MM.1S (cell line): ENCODE data around the gene EMX2.

Source experiments
- EZH2 ChIP-seq: fragments of 300-600 bp; sonication (generic); optimal IDR thresholded peaks from 2 replicates; pipeline ENCODE3; 2017; ENCODE audit warnings: low read depth, mild to moderate bottlenecking, antibody characterized with exemption, low read length, mixed read lengths
- TF ChIP-seq, protein P1 (sequence below): fragments of 300-600 bp; sonication (generic); IDR thresholded peaks from 2 replicates; pipeline ENCODE4 v1.5.1; 2016; ENCODE audit warnings: antibody characterized with exemption, low read length, mixed read lengths

DNA sequence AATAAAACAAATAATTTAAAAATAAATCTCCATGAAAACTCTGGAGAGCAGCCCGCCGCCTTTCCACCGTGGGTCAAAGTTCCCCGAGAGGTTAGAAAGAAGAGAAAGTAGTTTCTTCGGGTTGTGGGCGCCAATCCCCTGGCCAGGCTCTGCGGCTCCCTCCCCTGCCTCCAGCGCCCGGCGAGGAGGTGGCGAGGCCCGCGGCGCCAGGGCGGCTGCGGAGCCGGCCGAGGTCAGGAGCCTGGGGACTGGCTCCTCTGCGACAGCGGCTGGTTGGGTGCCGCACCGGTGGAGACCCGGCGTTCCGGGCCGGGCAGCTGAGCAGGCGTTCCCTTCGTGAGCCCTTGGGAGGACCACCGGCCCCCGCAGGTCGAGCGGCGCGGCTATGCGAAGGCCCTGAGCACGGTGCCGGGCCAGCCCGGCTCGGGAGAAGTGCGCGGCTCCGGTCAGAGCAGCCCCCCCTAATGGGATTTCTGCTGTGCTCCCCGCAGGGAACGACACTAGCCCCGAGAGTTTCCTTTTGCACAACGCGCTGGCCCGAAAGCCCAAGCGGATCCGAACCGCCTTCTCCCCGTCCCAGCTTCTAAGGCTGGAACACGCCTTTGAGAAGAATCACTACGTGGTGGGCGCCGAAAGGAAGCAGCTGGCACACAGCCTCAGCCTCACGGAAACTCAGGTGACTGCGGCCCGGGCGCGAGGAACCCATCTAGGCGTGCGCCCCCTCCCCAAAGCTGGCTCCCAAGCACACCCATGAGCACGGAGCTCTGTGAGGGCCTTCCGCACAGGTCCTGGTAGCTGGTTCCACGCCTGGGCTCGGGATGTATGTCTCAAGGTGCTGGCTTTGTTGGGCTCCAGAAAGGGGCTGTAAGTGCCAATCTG lies 2.8 kb downstream of the EMX2 start:
- TF ChIP-seq EZH2, result no peak
- TF ChIP-seq, protein P1, sequence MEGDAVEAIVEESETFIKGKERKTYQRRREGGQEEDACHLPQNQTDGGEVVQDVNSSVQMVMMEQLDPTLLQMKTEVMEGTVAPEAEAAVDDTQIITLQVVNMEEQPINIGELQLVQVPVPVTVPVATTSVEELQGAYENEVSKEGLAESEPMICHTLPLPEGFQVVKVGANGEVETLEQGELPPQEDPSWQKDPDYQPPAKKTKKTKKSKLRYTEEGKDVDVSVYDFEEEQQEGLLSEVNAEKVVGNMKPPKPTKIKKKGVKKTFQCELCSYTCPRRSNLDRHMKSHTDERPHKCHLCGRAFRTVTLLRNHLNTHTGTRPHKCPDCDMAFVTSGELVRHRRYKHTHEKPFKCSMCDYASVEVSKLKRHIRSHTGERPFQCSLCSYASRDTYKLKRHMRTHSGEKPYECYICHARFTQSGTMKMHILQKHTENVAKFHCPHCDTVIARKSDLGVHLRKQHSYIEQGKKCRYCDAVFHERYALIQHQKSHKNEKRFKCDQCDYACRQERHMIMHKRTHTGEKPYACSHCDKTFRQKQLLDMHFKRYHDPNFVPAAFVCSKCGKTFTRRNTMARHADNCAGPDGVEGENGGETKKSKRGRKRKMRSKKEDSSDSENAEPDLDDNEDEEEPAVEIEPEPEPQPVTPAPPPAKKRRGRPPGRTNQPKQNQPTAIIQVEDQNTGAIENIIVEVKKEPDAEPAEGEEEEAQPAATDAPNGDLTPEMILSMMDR, result no peak
